GM23338 (cell line): ENCODE results near the gene MTA1. TPM values are rescaled to one million over a fixed set of nuclear protein-coding genes. Genes with fewer than 3 reads are reported as not detected.

Experiments used
- ATAC-seq: fragments of 200-7000 bp; cut with Tn5 transposase; 3 replicates; pipeline ENCODE4 v1.9.1; 2020
- DNase-seq: peaks from one replicate; pipeline ENCODE4 v3.0.0-alpha.2; 2015; ENCODE audit warnings: low spot score
- H2AFZ ChIP-seq: fragments of 200-600 bp; sonication (generic); 2 replicates; pipeline ENCODE4 v1.8.0; 2016; ENCODE audit warnings: antibody characterized with exemption, mild to moderate bottlenecking, moderate library complexity
- H3F3A ChIP-seq: fragments of 200-600 bp; sonication (generic); replicated peaks from 2 replicates; pipeline ENCODE4 v1.8.0; 2017; ENCODE audit warnings: antibody characterized with exemption, mixed run types, low read depth
- H3K27ac ChIP-seq: fragments of 200-600 bp; sonication (generic); 2 replicates; pipeline ENCODE4 v1.6.1; 2016; ENCODE audit warnings: low read depth
- H3K27me3 ChIP-seq: fragments of 200-600 bp; sonication (generic); 2 replicates; pipeline ENCODE4 v1.8.0; 2016; ENCODE audit warnings: mild to moderate bottlenecking, mixed run types, moderate library complexity; ENCODE audit not compliant: insufficient read depth
- H3K36me3 ChIP-seq: fragments of 200-600 bp; sonication (generic); 2 replicates; pipeline ENCODE4 v1.8.0; 2016; ENCODE audit warnings: mild to moderate bottlenecking; ENCODE audit not compliant: insufficient read depth
- H3K4me1 ChIP-seq: fragments of 200-600 bp; sonication (generic); 2 replicates; pipeline ENCODE4 v1.8.0; 2016; ENCODE audit warnings: mild to moderate bottlenecking, moderate library complexity; ENCODE audit not compliant: insufficient read depth
- H3K4me2 ChIP-seq: fragments of 200-600 bp; sonication (generic); 2 replicates; pipeline ENCODE4 v1.7.1; 2017; ENCODE audit warnings: mixed run types
- H3K4me3 ChIP-seq: fragments of 200-600 bp; sonication (generic); 2 replicates; pipeline ENCODE4 v1.6.1; 2016; ENCODE audit warnings: mixed run types
- H3K79me2 ChIP-seq: fragments of 200-600 bp; sonication (generic); replicated peaks from 2 replicates; pipeline ENCODE4 v1.8.0; 2017; ENCODE audit warnings: mild to moderate bottlenecking; ENCODE audit not compliant: insufficient read depth
- H3K9me2 ChIP-seq: fragments of 200-600 bp; sonication (generic); 2 replicates; pipeline ENCODE4 v1.8.0; 2017; ENCODE audit not compliant: insufficient read depth
- H4K20me1 ChIP-seq: fragments of 200-600 bp; sonication (generic); replicated peaks from 2 replicates; pipeline ENCODE4 v1.8.0; 2017; ENCODE audit warnings: mild to moderate bottlenecking; ENCODE audit not compliant: insufficient read depth
- H3K27ac Mint-ChIP-seq: 2 replicates; pipeline ENCODE4 v1.8.0; 2020; ENCODE audit warnings: inconsistent platforms, mild to moderate bottlenecking, moderate library complexity, mixed read lengths
- H3K27me3 Mint-ChIP-seq: 3 replicates; pipeline ENCODE4 v1.8.0; 2022; ENCODE audit warnings: low read depth, mild to moderate bottlenecking, moderate library complexity, mixed read lengths, inconsistent platforms; ENCODE audit not compliant: insufficient read depth, poor library complexity
- H3K36me3 Mint-ChIP-seq: 3 replicates; pipeline ENCODE4 v1.8.0; 2021; ENCODE audit warnings: low read depth, mild to moderate bottlenecking, inconsistent platforms, moderate library complexity, mixed read lengths
- H3K4me1 Mint-ChIP-seq: 3 replicates; pipeline ENCODE4 v1.8.0; 2020; ENCODE audit warnings: mild to moderate bottlenecking, inconsistent platforms, mixed read lengths
- H3K4me3 Mint-ChIP-seq: 3 replicates; pipeline ENCODE4 v1.8.0; 2021; ENCODE audit warnings: moderate library complexity, mild to moderate bottlenecking, inconsistent platforms, mixed read lengths
- H3K9me3 Mint-ChIP-seq: 3 replicates; pipeline ENCODE4 v1.8.0; 2020; ENCODE audit warnings: moderate library complexity, mild to moderate bottlenecking, inconsistent platforms, mixed read lengths
- CREB1 ChIP-seq: fragments of 250-450 bp; sonication (Bioruptor Pico); IDR thresholded peaks from 2 replicates; pipeline ENCODE4 v1.5.0; 2020; ENCODE audit warnings: low read depth, mild to moderate bottlenecking, moderate library complexity
- CTCF ChIP-seq, 2 experiments: fragments of 200-600 bp in 1 of 2; sonication (generic) in 1 of 2; conservative IDR thresholded peaks; 2 replicates each; pipeline versions ENCODE4 v1.5.1 to v1.6.1; 2016 to 2017; ENCODE audit warnings: antibody characterized with exemption in 2 of 2, low read depth in 2 of 2, mild to moderate bottlenecking in 2 of 2, moderate library complexity in 1 of 2
- ETS1 ChIP-seq: IDR thresholded peaks from 2 replicates; pipeline ENCODE4 v1.6.1; 2016; ENCODE audit warnings: antibody characterized with exemption
- EZH2 ChIP-seq: fragments of 200-600 bp; sonication (generic); IDR thresholded peaks from one replicate; pipeline ENCODE4 v1.8.0; 2017; ENCODE audit warnings: antibody characterized with exemption, mild to moderate bottlenecking, low read depth; ENCODE audit not compliant: unreplicated experiment
- EZH2phosphoT487 ChIP-seq: fragments of 200-600 bp; sonication (generic); IDR thresholded peaks from one replicate; pipeline ENCODE4 v1.8.1; 2018; ENCODE audit warnings: antibody characterized with exemption; ENCODE audit not compliant: unreplicated experiment
- JUNB ChIP-seq: IDR thresholded peaks from one replicate; pipeline ENCODE4 v1.6.1; 2016; ENCODE audit warnings: antibody characterized with exemption; ENCODE audit not compliant: unreplicated experiment
- NANOG ChIP-seq: IDR thresholded peaks from 2 replicates; pipeline ENCODE4 v1.6.1; 2016; ENCODE audit warnings: antibody characterized with exemption, borderline replicate concordance
- POLR2AphosphoS5 ChIP-seq: IDR thresholded peaks from 2 replicates; pipeline ENCODE4 v1.6.1; 2016; ENCODE audit warnings: antibody characterized with exemption, low read depth
- STAT1 ChIP-seq: IDR thresholded peaks from one replicate; pipeline ENCODE4 v1.6.1; 2016; ENCODE audit warnings: antibody characterized with exemption; ENCODE audit not compliant: unreplicated experiment
- ZNF114 ChIP-seq: fragments of 250-450 bp; sonication (Bioruptor Pico); IDR thresholded peaks from 2 replicates; pipeline ENCODE4 v1.5.0; 2020; ENCODE audit warnings: mild to moderate bottlenecking, moderate library complexity
- ZNF331 ChIP-seq: fragments of 250-450 bp; sonication (Bioruptor Pico); IDR thresholded peaks from 2 replicates; pipeline ENCODE4 v1.5.0; 2020; ENCODE audit warnings: low read depth, mild to moderate bottlenecking, moderate library complexity
- ZNF462 ChIP-seq: fragments of 250-450 bp; sonication (Bioruptor Pico); IDR thresholded peaks from 2 replicates; pipeline ENCODE4 v1.5.0; 2020; ENCODE audit warnings: mild to moderate bottlenecking, moderate library complexity
- polyA plus RNA-seq: library from polyadenylated mRNA; unstranded; fragments of >200 nt; fragmentation: Nextera tagmentation; extraction: Ambion mirVana; gene quantifications from 2 replicates; pipeline ENCODE4 v1.2.1, GENCODE V29; 2016
- total RNA-seq: library from RNA; depleted of rRNA; stranded (reverse); fragments of >200 nt; shearing (Covaris generic); gene quantifications from 2 replicates; pipeline ENCODE4 v1.2.3, GENCODE V29; 2014
- TF ChIP-seq, protein P1 (sequence below): IDR thresholded peaks from one replicate; pipeline ENCODE4 v1.6.1; 2018; ENCODE audit warnings: antibody characterized with exemption; ENCODE audit not compliant: unreplicated experiment

Gene MTA1
- total and polyA plus RNA-seq, 2 experiments from 2014 or later = 53.3 to 126 TPM

DNA sequence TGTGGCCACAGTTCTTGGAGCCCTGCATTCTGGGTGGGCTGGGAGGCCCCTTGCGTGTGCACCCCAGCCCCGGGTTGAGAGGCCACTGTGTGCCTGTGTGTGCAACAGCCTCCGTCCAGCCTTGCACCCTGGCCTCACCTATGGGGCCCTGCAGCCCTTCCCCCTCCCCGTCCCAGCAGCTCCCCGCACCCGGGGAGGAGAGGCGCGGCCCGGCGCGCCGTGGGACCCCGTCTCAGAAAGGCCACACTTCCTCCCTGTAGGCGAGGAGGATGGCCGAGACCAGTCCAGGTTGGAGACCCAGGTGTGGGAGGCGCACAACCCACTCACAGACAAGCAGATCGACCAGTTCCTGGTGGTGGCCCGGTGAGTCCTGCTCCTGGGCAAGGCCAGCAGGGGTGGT lies 38.4 kb downstream of the MTA1 start:
- Histone ChIP-seq H3K36me3 (0 out of 2 replicates have a peak, but pooled peaks cover 3% of the 10 kb centered on the region), H2AFZ (no peak overlapping the region), H4K20me1 (peaks cover 8% of the 10 kb centered on the region; the same call in 1 of the 2 replicates), H3K27ac (no peak overlapping the region; the same call in 1 of the 2 replicates), H3K4me3 (no peak overlapping the region), H3K9me2 (no peaks in the 10 kb centered on the region), H3K4me2 (no peak overlapping the region), H3K4me1 (no peaks in the 10 kb centered on the region), H3K27me3 (no peaks in the 10 kb centered on the region), H3F3A (0 out of 2 replicates have a peak, but pooled peaks cover 7% of the 10 kb centered on the region), H3K79me2 (no peaks in the 10 kb centered on the region)
- Mint-ChIP-seq H3K36me3 (peaks cover 42% of the 10 kb centered on the region), H3K27ac (no peak overlapping the region), H3K4me1 (no peaks in the 10 kb centered on the region), H3K9me3 (no peaks in the 10 kb centered on the region; the same call in 2 of the 3 replicates), H3K27me3 (peaks cover 13% of the 10 kb centered on the region), H3K4me3 (no peak overlapping the region)
- no peak for ATAC-seq
- TF ChIP-seq EZH2 (no peak), CREB1 (no peak), NANOG (no peak), STAT1 (no peak), POLR2AphosphoS5 (no peak), EZH2phosphoT487 (no peak), ZNF114 (CRISPR knock-in tag) (no peak), ZNF331 (CRISPR knock-in tag) (no peak), CTCF (conservative IDR thresholded peaks at IDR 0.05; ENCODE audit: low read depth in 2 of 2) (no peak), JUNB (no peak), ETS1 (no peak), ZNF462 (CRISPR knock-in tag) (no peak)
- TF ChIP-seq, protein P1, sequence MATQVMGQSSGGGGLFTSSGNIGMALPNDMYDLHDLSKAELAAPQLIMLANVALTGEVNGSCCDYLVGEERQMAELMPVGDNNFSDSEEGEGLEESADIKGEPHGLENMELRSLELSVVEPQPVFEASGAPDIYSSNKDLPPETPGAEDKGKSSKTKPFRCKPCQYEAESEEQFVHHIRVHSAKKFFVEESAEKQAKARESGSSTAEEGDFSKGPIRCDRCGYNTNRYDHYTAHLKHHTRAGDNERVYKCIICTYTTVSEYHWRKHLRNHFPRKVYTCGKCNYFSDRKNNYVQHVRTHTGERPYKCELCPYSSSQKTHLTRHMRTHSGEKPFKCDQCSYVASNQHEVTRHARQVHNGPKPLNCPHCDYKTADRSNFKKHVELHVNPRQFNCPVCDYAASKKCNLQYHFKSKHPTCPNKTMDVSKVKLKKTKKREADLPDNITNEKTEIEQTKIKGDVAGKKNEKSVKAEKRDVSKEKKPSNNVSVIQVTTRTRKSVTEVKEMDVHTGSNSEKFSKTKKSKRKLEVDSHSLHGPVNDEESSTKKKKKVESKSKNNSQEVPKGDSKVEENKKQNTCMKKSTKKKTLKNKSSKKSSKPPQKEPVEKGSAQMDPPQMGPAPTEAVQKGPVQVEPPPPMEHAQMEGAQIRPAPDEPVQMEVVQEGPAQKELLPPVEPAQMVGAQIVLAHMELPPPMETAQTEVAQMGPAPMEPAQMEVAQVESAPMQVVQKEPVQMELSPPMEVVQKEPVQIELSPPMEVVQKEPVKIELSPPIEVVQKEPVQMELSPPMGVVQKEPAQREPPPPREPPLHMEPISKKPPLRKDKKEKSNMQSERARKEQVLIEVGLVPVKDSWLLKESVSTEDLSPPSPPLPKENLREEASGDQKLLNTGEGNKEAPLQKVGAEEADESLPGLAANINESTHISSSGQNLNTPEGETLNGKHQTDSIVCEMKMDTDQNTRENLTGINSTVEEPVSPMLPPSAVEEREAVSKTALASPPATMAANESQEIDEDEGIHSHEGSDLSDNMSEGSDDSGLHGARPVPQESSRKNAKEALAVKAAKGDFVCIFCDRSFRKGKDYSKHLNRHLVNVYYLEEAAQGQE = no peak
- no peak for DNase-seq
